GM19467 (cell line): ENCODE data around the gene CRKL.
"Not testable (repeated sequence)": the region's sequence is repeated elsewhere in the genome, so short reads cannot be mapped to it uniquely, and the experiment has no call there.

ENCODE experiments used
- ATAC-seq: cut with Tn5 transposase; IDR thresholded peaks from one replicate; pipeline ENCODE4 v1.9.1; 2021; ENCODE audit warnings: mild to moderate bottlenecking, moderate library complexity; ENCODE audit not compliant: unreplicated experiment

Gene CRKL

DNA sequence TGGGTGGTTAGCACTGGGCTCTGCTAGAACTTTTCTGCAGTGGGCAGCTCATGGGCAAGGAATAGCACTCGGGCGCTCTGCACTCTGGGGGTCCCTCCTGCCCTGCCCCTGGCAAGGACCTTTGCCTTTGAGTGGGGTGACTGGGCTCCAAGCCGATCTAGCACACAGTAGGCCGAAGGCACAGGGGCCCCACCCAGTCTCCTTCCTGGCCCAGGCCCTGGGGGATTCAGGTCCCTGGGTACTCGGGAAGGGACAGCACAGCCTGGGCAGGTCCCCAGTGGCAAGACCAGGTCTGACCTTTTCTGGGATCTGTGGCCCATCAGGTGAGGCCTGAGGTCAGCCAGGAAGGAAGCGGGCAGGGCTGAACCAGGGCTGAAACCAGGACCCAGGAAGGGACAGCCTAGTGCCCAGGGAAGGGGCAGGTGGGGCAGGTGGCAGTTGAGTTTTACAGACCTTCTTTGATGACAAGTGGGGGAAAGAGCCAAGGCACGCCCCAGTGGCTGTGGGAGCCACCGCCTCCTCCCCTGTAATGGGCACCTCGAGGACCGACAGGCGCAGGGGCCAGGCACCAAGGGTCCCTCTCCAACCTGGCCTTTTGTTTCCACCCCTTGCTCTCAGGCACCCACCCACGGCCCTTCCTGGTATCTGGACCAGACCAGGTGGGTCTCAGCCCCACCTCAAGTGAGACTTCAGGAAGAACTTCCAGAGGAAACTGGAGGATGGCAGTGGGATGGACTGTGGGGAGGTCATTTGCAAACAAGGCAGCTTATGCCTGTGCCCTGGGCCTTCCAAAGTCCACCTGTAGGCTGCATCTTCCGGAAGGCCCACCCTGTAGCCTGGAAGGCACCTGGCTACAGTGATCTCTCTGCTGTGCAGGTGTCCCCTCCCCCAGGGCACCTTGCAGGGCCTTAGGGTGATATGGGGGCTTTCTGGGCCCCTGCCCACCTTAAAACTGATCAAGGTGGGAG lies 49.0 kb downstream of the CRKL start:
- no peak for ATAC-seq

DNA sequence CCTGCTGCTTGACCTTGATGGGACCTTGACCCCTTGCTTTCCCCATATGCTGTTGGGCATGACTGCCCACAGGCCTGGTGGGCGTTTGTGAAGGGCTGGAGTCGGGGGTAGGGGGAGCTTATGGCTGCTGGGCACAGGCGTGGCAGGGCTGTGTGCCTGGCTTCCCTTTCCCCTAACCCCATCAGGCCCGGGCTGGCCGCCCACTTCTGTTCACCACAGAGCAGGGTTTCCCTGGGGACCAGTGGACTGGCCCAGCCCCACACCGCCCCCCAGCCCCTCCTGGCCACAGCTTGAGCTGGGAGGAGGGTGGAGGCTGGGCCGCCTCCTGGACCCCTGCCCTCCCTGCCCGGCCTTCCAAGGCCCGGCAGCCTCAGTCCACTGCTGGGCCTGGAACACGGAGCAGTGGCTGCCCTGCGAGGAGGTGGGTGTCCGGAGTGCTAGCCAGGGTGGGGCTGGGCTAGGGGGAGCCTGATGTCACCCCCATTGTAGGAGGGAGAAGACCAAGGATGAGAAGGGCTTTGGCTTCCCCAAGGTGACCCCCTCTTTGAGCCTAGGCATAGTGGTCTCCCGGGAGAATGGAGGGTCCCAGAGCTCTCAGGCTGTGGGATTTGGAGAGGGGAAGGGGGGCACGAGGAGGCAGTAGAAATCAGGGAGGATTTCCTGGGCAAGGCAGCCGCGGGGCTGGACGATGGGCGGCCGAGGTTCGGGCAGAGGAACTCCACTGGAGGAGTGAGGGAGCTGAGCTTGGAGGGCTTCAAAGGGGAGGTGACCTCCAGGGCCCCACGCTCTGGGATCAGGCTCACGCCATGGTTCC lies 49.9 kb downstream of the CRKL start, which contains the start of gene AIFM3:
AIFM3 (plus strand) TSS at position 373 of the 814 bp plus-strand sequence. CDS start 690 bp downstream, outside the sequence.
- no peak for ATAC-seq

DNA sequence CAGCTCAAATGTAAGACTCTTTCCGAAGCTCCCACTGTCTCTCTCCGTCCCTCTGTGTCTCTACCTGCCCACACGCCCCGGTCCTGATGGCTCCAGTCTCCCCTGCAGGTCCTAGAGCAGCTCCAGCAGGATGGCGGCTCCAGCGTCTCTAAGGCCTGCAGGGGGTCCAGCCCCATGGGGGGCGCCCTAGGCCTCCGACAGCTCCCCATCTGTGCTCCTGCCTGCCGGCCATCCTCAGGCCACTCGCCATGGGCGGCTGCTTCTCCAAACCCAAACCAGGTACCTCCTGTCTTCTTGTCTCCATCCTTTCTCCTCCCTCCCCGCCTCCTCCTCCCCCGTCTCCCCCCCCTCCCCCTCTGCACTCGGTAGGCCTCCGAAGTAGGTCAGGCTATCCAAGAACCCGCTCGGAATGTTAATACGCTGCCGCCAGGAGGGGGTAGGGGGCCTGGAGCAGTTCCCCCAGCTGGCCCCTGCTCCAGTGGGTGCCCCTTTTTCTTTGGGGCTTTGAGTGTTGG lies 50.5 kb downstream of the CRKL start:
- no peak for ATAC-seq

DNA sequence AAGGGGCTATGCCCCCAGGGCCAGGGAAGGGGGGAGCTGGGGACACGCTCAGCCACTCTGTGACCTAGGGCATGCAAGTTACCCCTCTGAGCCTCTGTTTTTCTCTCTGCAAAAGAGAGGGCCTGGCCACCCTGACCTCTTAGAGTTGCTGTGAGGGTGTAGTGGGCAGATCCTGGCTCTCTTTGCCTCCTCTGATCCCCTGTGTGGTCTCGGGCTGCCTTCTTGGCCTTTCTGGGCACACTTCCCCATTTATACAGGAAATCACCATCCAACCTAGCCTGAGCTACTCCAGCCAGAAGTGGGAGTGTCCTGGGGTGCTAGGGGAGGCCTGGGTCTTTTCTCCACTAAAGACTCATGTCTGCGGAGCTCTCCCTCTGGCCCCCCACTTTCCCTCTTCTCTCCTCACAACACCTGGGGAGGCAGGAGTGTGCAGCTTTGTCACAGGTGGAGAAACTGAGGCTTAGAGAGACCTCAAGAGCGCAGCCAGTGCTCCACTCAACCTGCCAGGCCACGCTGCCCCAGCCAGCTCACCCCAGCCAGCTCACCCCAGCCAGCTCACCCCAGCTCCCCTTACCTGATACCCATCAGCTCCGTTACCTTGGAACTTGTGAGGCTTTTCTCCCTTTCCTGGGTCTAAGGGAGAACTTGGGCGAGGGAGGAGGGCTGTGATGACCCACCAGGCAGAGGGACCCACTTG lies 51.2 kb downstream of the CRKL start:
- ATAC-seq, result no peak

DNA sequence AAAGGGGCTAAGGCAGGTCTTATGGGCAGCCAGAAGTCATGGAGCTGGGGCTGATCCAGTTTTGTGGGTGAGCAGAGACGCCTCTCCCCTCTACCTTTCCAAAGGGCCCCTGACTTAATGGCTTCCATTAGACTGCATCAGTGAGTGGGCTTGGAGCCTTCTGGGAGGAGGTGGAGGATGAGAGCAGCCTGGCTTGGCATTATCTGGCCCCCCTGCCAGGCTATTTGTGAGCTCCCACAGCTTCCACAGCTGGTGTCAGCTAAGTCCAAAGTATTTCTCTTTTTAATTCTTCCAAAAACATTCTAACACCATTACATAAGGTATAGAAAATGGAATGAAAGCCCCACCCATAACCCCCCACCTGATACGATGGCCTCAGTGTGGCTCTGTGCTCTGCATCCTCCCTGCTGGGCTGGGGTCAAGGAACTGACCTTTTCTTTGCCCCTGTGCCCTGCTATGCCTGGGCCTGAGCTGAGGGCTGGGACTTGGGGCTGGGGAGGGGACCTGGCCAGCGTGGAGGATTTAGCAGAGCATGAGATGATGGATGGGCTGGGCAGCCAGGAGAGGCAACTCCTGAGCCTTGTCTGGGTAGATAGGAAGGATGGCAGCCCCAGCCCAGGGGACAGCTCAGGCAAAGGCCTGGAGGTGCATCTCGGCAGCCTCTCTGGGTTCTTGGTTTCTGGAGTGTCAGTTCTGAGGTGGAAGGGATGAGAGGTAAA lies 53.9 kb downstream of the CRKL start:
- no peak for ATAC-seq

DNA sequence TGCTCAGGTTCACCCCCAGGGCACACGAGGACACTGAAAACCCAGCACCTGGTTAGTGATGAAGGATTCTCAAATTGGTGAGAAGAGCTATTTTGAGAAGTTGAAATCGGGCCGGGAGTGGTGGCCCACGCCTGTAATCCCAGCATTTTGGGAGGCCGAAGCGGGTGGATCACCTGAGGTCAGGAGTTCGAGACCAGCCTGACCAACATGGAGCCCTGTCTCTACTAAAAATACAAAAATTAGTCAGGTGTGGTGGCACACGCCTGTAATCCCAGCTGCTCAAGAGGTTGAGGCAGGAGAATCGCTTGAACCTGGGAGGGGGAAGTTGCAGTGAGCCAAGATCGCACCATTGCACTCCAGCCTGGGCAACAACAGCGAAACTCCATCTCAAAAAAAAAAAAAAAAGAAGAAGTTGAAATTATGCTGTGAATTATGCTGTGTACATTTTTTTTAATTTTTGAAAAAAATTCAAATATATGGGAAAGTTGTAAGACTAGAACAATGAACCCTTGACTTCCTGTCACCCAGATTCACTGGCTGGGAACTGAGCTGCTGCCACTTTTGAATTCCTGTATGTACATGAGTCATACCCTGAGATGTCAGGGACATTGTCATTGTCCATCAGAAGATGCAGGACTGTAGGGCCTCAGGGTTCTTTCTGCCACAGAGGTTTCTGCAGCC lies 54.9 kb downstream of the CRKL start:
- ATAC-seq, result not testable (repeated sequence)

DNA sequence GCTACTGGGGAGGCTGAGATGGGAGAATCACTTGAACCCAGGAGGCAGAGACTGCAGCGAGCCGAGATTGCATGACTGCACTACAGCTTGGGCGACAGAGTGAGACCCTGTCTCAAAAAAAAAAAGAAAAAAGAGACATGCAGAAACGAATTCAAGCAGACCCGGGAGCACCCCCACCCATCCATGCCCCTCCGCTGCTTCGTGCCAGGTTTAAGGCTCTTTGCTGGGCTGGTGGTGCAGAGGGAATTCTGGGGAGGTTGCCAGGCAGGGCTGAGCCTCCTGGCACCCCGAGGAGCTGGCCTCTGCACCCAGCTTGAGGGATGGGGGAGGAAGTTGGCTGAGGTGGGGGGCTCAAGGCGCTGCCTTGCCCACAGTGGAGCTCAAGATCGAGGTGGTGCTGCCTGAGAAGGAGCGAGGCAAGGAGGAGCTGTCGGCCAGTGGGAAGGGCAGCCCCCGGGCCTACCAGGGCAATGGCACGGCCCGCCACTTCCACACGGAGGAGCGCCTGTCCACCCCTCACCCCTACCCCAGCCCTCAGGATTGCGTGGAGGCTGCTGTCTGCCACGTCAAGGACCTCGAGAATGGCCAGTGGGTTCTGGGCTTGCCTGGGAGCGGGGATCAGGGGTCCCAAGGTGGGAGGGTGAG lies 55.8 kb downstream of the CRKL start:
- no peak for ATAC-seq

DNA sequence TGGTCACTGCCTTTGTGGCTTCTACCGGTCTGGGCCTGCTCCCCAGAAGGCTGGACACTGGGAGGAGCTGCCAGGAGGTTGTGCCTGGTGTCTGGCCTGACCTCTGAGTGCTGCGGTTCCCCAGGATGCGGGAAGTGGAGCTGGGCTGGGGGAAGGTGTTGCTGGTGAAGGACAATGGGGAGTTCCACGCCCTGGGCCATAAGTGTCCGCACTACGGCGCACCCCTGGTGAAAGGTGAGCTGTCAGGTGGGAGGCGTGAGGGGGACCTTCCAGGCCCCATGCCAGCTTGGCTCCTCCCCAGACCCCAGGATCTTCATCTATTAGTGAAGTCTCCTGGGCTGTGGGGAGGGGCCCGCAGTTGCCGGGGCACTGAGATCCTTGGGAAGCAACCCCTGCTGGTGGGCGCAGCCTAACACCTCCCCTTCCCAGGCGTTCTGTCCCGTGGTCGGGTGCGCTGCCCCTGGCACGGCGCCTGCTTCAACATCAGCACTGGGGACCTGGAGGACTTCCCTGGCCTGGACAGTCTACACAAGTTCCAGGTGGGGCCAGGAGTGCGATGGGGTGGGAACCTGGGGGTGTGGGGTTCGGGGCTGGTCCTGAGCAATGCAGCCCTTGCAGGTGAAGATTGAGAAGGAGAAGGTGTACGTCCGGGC lies 56.6 kb downstream of the CRKL start:
- no peak for ATAC-seq

DNA sequence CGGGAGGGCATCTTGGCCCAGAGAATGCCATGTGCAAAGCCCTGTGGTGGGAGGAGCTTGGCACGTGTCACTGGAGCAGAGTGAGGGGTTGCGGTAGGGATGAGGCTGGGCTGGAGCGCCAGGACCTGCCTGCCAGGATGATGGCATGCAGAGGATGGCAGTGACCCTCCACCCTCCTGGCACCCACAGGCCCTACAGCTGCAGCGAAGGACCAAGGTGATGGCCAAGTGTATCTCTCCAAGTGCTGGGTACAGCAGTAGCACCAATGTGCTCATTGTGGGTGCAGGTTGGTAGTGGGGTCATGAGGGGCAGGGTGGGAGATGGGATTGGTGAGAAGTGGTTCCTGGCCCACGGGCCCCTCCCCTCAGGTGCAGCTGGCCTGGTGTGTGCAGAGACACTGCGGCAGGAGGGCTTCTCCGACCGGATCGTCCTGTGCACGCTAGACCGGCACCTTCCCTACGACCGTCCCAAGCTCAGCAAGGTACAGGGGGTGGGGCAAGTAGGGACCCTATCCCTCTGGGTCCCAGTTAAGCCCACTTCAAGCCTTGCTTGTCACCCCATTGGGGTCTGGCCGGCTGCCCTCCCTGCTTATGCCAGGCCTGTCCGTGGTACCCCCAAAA lies 57.2 kb downstream of the CRKL start:
- ATAC-seq, result no peak

DNA sequence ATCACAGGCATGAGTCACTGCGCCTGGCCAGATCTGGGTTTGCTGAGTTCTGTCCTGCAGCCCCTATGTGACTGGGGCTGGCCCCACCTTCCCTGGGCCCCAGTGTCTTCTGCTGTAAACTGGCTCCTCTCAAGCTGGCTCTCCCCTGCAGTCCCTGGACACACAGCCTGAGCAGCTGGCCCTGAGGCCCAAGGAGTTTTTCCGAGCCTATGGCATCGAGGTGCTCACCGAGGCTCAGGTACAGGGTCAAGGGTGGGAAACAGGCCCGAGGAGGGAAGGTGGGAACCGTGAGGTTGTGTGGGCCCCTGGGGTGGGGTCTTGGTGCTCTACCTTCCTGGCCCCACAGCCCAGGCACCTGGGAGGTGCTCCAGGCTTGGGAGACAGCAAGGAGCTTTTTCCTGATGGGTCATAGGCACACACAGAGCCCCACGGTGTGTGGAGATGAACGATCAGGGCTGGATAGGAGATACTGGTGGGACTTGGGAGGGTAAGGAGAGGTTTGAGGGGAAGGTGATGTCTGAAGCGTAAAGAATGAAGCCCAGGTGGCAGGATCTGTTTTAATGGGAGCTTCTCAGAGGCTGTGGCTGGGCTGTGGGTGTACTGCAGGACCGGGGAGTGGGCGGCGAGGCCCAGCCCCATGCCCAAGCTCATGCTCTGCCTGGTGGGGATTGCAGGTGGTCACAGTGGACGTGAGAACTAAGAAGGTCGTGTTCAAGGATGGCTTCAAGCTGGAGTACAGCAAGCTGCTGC lies 58.5 kb downstream of the CRKL start:
- no peak for ATAC-seq

DNA sequence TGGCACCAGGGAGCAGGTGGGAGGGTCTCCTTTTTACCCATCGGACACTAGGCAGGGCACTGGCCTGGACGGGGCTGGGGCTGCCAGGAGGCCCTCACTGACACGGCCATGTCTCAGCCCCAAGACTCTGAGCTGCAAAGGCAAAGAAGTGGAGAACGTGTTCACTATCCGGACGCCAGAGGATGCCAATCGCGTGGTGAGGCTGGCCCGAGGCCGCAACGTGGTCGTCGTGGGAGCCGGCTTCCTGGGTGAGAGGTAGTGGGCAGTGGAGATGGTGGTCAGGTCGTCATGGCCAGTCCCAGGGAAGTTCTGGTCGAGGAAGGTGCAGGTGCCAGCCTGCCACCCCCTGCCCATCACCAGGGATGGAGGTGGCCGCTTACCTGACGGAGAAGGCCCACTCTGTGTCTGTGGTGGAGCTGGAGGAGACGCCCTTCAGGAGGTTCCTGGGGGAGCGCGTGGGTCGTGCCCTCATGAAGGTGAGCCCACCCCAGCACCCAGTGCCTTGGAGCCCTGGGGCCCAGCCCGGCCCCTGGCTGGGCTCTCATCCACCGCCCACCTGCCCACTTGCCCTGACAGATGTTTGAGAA lies 59.2 kb downstream of the CRKL start:
- no peak for ATAC-seq

DNA sequence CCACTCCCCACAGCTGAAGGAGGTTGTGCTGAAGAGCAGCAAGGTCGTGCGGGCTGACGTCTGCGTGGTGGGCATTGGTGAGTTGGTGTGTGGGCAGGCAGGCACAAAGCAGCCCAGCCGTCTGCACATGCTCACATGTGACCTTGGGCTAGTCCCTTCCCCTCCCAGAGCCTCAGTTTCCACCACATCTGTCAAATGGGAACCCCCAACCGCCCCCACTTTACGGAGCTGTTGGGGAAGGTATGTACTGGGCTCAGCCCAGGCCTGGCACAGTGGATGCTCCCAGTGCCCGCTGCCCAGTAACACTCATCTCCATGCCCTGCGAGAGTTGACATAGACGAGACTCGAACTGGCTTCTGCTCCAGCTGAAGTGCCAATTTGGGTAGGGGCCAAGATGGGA lies 59.8 kb downstream of the CRKL start:
- no peak for ATAC-seq

DNA sequence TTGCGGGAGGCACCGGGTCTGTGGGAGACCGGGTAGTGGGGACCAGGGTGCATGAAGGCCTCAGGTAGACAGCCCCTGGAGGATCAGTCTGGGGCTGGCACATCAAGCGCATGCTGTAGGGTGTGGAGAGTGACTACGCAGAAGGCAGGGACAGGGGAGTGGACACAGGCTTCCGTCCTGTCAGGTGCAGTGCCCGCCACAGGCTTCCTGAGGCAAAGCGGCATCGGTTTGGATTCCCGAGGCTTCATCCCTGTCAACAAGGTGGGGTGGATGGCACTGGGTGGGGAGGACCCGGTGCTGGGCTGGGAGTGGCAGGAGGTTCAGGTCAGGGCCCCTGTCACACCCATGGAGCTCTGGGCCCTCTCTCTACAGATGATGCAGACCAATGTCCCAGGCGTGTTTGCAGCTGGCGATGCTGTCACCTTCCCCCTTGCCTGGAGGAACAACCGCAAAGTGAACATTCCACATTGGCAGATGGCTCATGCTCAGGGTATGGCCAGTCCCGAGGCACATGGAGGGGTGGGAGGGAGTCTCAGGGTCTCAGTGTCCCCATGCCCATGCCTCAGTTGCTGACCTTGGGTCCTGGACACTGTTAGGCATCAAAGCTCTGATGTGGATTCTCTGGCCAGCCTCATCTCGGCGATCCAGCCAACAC lies 60.4 kb downstream of the CRKL start:
- ATAC-seq, result no peak

DNA sequence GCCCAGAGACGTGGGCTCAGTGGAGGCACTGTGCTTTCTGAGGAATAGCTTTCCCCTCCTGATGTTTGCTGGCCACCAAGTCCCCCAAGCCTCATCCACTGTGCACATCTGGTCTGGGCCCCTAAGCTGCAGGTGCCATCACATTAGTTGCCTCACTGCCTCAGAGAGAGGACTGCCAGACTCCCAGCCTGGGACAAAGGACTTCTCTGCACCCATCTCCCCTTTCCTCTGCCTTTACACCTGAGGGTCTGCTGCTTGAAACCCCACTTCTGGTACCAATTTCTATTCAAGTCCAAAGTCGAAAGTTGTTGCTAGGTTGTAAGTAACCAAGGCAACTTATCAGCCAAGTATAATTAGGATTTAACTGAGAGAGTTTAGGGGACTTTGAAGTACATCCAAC lies 61.2 kb downstream of the CRKL start:
- ATAC-seq, result no peak

DNA sequence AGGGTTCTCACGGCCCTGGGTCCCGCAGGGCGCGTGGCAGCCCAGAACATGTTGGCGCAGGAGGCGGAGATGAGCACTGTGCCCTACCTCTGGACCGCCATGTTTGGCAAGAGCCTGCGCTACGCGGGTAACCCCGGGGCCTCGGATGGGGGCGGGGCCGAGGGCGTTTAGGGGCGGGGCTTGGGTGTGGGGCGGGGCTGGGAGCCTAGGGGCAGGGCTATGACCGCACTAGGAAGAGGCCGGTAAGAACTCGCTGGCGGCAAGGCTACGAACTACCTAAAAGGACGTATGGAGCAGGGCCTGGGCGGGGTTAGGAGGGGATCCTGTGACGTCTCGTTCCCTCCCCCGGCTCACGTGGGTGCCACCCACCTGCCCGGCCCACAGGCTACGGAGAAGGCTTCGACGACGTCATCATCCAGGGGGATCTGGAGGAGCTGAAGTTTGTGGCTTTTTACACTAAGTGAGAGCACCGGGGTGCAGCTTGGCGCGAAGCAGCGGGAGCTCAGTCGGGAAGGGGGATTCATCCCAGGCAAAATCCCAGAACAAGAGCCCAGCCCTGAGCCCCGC lies 62.1 kb downstream of the CRKL start:
- no peak for ATAC-seq

DNA sequence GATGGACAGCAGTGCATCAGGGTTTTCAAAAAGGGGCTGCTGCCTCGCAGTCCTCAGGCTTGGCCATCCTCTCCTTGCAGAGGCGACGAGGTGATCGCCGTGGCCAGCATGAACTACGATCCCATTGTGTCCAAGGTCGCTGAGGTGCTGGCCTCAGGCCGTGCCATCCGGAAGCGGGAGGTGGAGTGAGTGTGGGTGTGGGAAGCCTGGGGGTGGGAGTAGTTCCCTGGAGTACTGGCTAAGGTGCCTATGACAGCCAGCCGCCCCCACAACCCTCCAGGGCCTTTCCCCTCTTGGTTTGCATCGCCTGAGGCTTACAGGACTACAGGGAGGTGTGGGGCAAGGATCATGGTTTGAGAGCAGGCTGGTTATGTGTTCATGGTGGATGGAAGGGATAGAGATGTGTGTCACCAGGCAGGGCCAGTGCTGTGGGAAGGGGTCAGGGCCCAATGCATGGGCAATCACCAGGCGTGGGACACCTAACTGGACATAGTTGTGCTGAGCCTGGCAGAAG lies 62.8 kb downstream of the CRKL start:
- ATAC-seq, result no peak
